Choroid plexus epithelial cell (primary cell): ENCODE measurements around the gene PHLPP1.

Experiments
- DNase-seq: peaks from one replicate; pipeline ENCODE4 v3.0.0-alpha.2; 2010; ENCODE audit warnings: low read depth
- H3K4me3 ChIP-seq: 2 replicates; pipeline ENCODE4 v1.5.1; 2011; ENCODE audit warnings: low read depth, mild to moderate bottlenecking, control low read depth, low read length, moderate library complexity
- CTCF ChIP-seq: conservative IDR thresholded peaks from 2 replicates; pipeline ENCODE4 v1.5.1; 2011; ENCODE audit warnings: low read depth, mild to moderate bottlenecking, control low read depth, inconsistent platforms, low read length, moderate library complexity

Gene PHLPP1

GRCh38 chr18:63016270-63016669 is 300.9 kb downstream of the PHLPP1 start:
- H3K4me3 ChIP-seq = no peak overlapping the region
- peak; percentile 88 for TF ChIP-seq CTCF
- peak; percentile 82 for DNase-seq

GRCh38 chr18:63017076-63017475 is 301.7 kb downstream of the PHLPP1 start:
- TF ChIP-seq CTCF = no peak
- no peak for DNase-seq
- H3K4me3 ChIP-seq = no peak overlapping the region

GRCh38 chr18:63017977-63018376 is 302.6 kb downstream of the PHLPP1 start:
- TF ChIP-seq CTCF = no peak
- H3K4me3 ChIP-seq = no peak overlapping the region
- DNase-seq = no peak

GRCh38 chr18:63022429-63023022 is 307.2 kb downstream of the PHLPP1 start:
- TF ChIP-seq CTCF = peak; percentile 57
- DNase-seq = no peak
- no peak overlapping the region for H3K4me3 ChIP-seq

- TF ChIP-seq CTCF = peak; percentile 51
- DNase-seq = peak; percentile 13
- no peak overlapping the region for H3K4me3 ChIP-seq
These were observed 310.1 kb downstream of the PHLPP1 start for GRCh38 chr18:63025251-63026090.

- TF ChIP-seq CTCF = no peak
- no peak for DNase-seq
- no peak overlapping the region for H3K4me3 ChIP-seq
These were observed 313.0 kb downstream of the PHLPP1 start for GRCh38 chr18:63028380-63028779.
